Trophoblast cell (in vitro differentiated cells and primary cell): ENCODE data around the gene APOL1. TPM values are rescaled to one million over a fixed set of nuclear protein-coding genes. Genes with fewer than 3 reads are reported as not detected.
"Not testable (repeated sequence)": the region's sequence is repeated elsewhere in the genome, so short reads cannot be mapped to it uniquely, and the experiment has no call there.

Experiments used
- DNase-seq, 2 donors: peaks; one replicate each; pipeline ENCODE4 v3.0.0-alpha.2; 2016
- H2AFZ ChIP-seq: 2 replicates; pipeline ENCODE4 v1.6.1; 2013; ENCODE audit warnings: low read length, moderate library complexity, mild to moderate bottlenecking; ENCODE audit not compliant: insufficient read depth, poor library complexity
- H2AK5ac ChIP-seq: 2 replicates; pipeline ENCODE4 v1.6.1; 2013; ENCODE audit warnings: mild to moderate bottlenecking, low read length
- H2BK120ac ChIP-seq: 2 replicates; pipeline ENCODE4 v1.6.1; 2013; ENCODE audit warnings: low read length, mild to moderate bottlenecking, moderate library complexity; ENCODE audit not compliant: insufficient read depth, poor library complexity
- H2BK12ac ChIP-seq: 2 replicates; pipeline ENCODE4 v1.6.1; 2013; ENCODE audit warnings: mild to moderate bottlenecking, low read length, moderate library complexity
- H2BK5ac ChIP-seq: 2 replicates; pipeline ENCODE4 v1.6.1; 2013; ENCODE audit warnings: low read length, low read depth, moderate library complexity, mild to moderate bottlenecking; ENCODE audit not compliant: poor library complexity
- H3K14ac ChIP-seq: 2 replicates; pipeline ENCODE4 v1.6.1; 2013; ENCODE audit warnings: mild to moderate bottlenecking, low read length
- H3K18ac ChIP-seq: 2 replicates; pipeline ENCODE4 v1.6.1; 2013; ENCODE audit warnings: mild to moderate bottlenecking, low read length
- H3K23ac ChIP-seq: 2 replicates; pipeline ENCODE4 v1.6.1; 2013; ENCODE audit warnings: low read length
- H3K27ac ChIP-seq: 2 replicates; pipeline ENCODE4 v1.5.1; 2013; ENCODE audit warnings: low read depth, mild to moderate bottlenecking, inconsistent platforms, low read length, moderate library complexity
- H3K27me3 ChIP-seq: 2 replicates; pipeline ENCODE4 v1.6.1; 2013; ENCODE audit warnings: inconsistent platforms, mild to moderate bottlenecking, low read length, moderate library complexity; ENCODE audit not compliant: insufficient read depth
- H3K36me3 ChIP-seq, 2 experiments: 1 replicate in 1 of 2; 2 replicates in 1 of 2; pipeline ENCODE4 v1.6.1; 2013; ENCODE audit warnings: low read length in 2 of 2, mild to moderate bottlenecking in 2 of 2, moderate library complexity in 1 of 2; ENCODE audit not compliant: insufficient read depth in 2 of 2, control insufficient read depth in 1 of 2
- H3K4ac ChIP-seq: 2 replicates; pipeline ENCODE4 v1.6.1; 2013; ENCODE audit warnings: low read depth, mild to moderate bottlenecking, low read length, moderate library complexity
- H3K4me1 ChIP-seq, 2 experiments: 1 replicate in 1 of 2; 2 replicates in 1 of 2; pipeline ENCODE4 v1.6.1; 2013; ENCODE audit warnings: low read length in 2 of 2, mild to moderate bottlenecking in 2 of 2, moderate library complexity in 1 of 2; ENCODE audit not compliant: insufficient read depth in 2 of 2, control insufficient read depth in 1 of 2
- H3K4me2 ChIP-seq: 2 replicates; pipeline ENCODE4 v1.6.1; 2013; ENCODE audit warnings: inconsistent platforms, mild to moderate bottlenecking, low read length, moderate library complexity
- H3K4me3 ChIP-seq: 2 replicates; pipeline ENCODE4 v1.5.1; 2013; ENCODE audit warnings: mild to moderate bottlenecking, low read depth, low read length, inconsistent platforms
- H3K79me1 ChIP-seq: one replicate; pipeline ENCODE4 v1.6.1; 2013; ENCODE audit warnings: low read length
- H3K79me2 ChIP-seq: 2 replicates; pipeline ENCODE4 v1.6.1; 2013; ENCODE audit warnings: low read length, mild to moderate bottlenecking; ENCODE audit not compliant: control insufficient read depth, insufficient read depth, poor library complexity
- H3K9ac ChIP-seq: 2 replicates; pipeline ENCODE4 v1.6.1; 2013; ENCODE audit warnings: mild to moderate bottlenecking, low read length
- H3K9me3 ChIP-seq: 2 replicates; pipeline ENCODE4 v1.6.1; 2013; ENCODE audit warnings: low read depth, mild to moderate bottlenecking, control low read depth, inconsistent platforms, low read length; ENCODE audit not compliant: insufficient read depth
- H4K12ac ChIP-seq: 2 replicates; pipeline ENCODE4 v1.6.1; 2013; ENCODE audit warnings: low read depth, mild to moderate bottlenecking, low read length, moderate library complexity
- H4K8ac ChIP-seq: 2 replicates; pipeline ENCODE4 v1.6.1; 2013; ENCODE audit warnings: low read depth, mild to moderate bottlenecking, low read length, moderate library complexity
- H4K91ac ChIP-seq: one replicate; pipeline ENCODE4 v1.6.1; 2013; ENCODE audit warnings: low read depth, mild to moderate bottlenecking, low read length, moderate library complexity
- WGBS: extraction: QIAGEN DNeasy Blood & Tissue Kit; methylation state at CpG from one replicate; pipeline ENCODE4 v1.1.7; 2013; ENCODE audit warnings: missing lambda C conversion rate; ENCODE audit not compliant: insufficient read length, insufficient coverage; ENCODE audit errors: extremely low coverage; 5-methylcytosine and 5-hydroxymethylcytosine counted together
- polyA plus RNA-seq: library from polyadenylated mRNA; stranded (reverse); fragments of 200-250 nt; gene quantifications from 2 replicates; pipeline ENCODE4 v1.2.3, GENCODE V29; 2013

The APOL1 gene
- 0.03 and 0.04 TPM in 2 replicates for polyA plus RNA-seq

- WGBS, result no CpG with 5 or more reads among the region's 10 CpGs
- no peak within 1 kb of the TSS for H3K27ac ChIP-seq
- peak; percentile 42 to 74 for DNase-seq
- H3K27me3 ChIP-seq, result no peaks in the 10 kb centered on the region
- H2AFZ ChIP-seq, result no peak within 1 kb of the TSS
- H4K91ac ChIP-seq, result no peak within 1 kb of the TSS
- H3K9me3 ChIP-seq, result peaks cover 5% of the 10 kb centered on the region
- no peak within 1 kb of the TSS for H2AK5ac ChIP-seq
- no peak within 1 kb of the TSS for H3K14ac ChIP-seq
- H3K4me2 ChIP-seq, result no peak within 1 kb of the TSS
- H4K12ac ChIP-seq, result no peak within 1 kb of the TSS
- peak within 1 kb of the TSS; percentile 59 for H3K9ac ChIP-seq
- H2BK120ac ChIP-seq, result no peak within 1 kb of the TSS
- no peak within 1 kb of the TSS for H2BK12ac ChIP-seq
- H3K4me1 ChIP-seq, result no peaks in the 10 kb centered on the region
- no peak within 1 kb of the TSS for H2BK5ac ChIP-seq
- H3K4me3 ChIP-seq, result no peak within 1 kb of the TSS
- H4K8ac ChIP-seq, result no peak within 1 kb of the TSS
- H3K18ac ChIP-seq, result no peak within 1 kb of the TSS
- no peak within 1 kb of the TSS for H3K4ac ChIP-seq
- no peaks in the 10 kb centered on the region for H3K79me2 ChIP-seq
- no peaks in the 10 kb centered on the region for H3K36me3 ChIP-seq
- H3K79me1 ChIP-seq, result no peaks in the 10 kb centered on the region
- no peak within 1 kb of the TSS for H3K23ac ChIP-seq
Measured at GRCh38 chr22:36252754-36253522, at the start of gene APOL1. APOL1 (plus strand) TSS chr22:36253133; CDS start chr22:36254956, 1,823 bp downstream.

GRCh38 chr22:36203441-36203840 is 49.5 kb upstream of the APOL1 start:
- not testable (repeated sequence) for H4K91ac ChIP-seq, H3K9ac ChIP-seq, H3K4me1 ChIP-seq, H4K12ac ChIP-seq, H3K14ac ChIP-seq, H2BK120ac ChIP-seq, H3K27me3 ChIP-seq, H3K4me2 ChIP-seq, H3K23ac ChIP-seq, H3K9me3 ChIP-seq, H3K36me3 ChIP-seq, H2BK5ac ChIP-seq, H3K4me3 ChIP-seq, H4K8ac ChIP-seq, H3K79me1 ChIP-seq, H3K79me2 ChIP-seq, H3K4ac ChIP-seq, H3K18ac ChIP-seq, H2BK12ac ChIP-seq, H3K27ac ChIP-seq, H2AFZ ChIP-seq, H2AK5ac ChIP-seq
- WGBS, result no CpG with 5 or more reads among the region's 7 CpGs
- DNase-seq, result peak; percentile 16 to 72

GRCh38 chr22:36204001-36204631 is 48.8 kb upstream of the APOL1 start:
- Histone ChIP-seq H3K9ac (no peak overlapping the region), H3K4me2 (no peak overlapping the region), H4K12ac (no peak overlapping the region), H3K4ac (no peak overlapping the region), H4K8ac (no peak overlapping the region), H3K27ac (no peak overlapping the region), H3K4me3 (no peak overlapping the region), H4K91ac (peak overlapping the region; percentile 5), H3K79me1 (no peaks in the 10 kb centered on the region), H2BK12ac (no peak overlapping the region), H2AFZ (no peak overlapping the region), H2BK120ac (peak overlapping the region; percentile 54), H3K23ac (no peak overlapping the region), H3K79me2 (no peaks in the 10 kb centered on the region), H2BK5ac (peak overlapping the region; percentile 18), H3K36me3 (no peaks in the 10 kb centered on the region), H3K27me3 (no peaks in the 10 kb centered on the region), H3K4me1 (peaks cover 4 to 8% of the 10 kb centered on the region in 2 experiments), H3K9me3 (no peaks in the 10 kb centered on the region), H3K18ac (no peak overlapping the region), H3K14ac (no peak overlapping the region), H2AK5ac (no peak overlapping the region)
- no peak for DNase-seq
- WGBS, result no CpG with 5 or more reads among the region's 8 CpGs

GRCh38 chr22:36204632-36205015 is 48.3 kb upstream of the APOL1 start:
- Histone ChIP-seq H3K14ac (no peak overlapping the region), H3K9me3 (no peaks in the 10 kb centered on the region), H2AFZ (no peak overlapping the region), H2AK5ac (no peak overlapping the region), H4K8ac (no peak overlapping the region), H3K4ac (no peak overlapping the region), H2BK5ac (no peak overlapping the region), H3K36me3 (no peaks in the 10 kb centered on the region), H3K27me3 (no peaks in the 10 kb centered on the region), H3K79me2 (no peaks in the 10 kb centered on the region), H3K9ac (no peak overlapping the region), H3K4me3 (no peak overlapping the region), H3K79me1 (no peaks in the 10 kb centered on the region), H3K4me2 (no peak overlapping the region), H3K23ac (no peak overlapping the region), H2BK12ac (no peak overlapping the region), H4K91ac (no peak overlapping the region), H4K12ac (no peak overlapping the region), H2BK120ac (no peak overlapping the region), H3K18ac (no peak overlapping the region), H3K27ac (no peak overlapping the region), H3K4me1 (peaks cover 4 to 8% of the 10 kb centered on the region in 2 experiments)
- no peak for DNase-seq
- WGBS, result no CpG with 5 or more reads among the region's 6 CpGs
